Stimulated activated CD4-positive, alpha-beta T cell treated with anti-CD3 and anti-CD28 coated beads, Interleukin-2, amount 100 ng/mL, for 48 hours (primary cell): ENCODE measurements around the gene TBCCD1.
"Not testable (repeated sequence)": the region's sequence is repeated elsewhere in the genome, so short reads cannot be mapped to it uniquely, and the experiment has no call there.

Source experiments
- DNase-seq, 2 donors: peaks; one replicate each; pipeline ENCODE4 v3.0.0-alpha.2; 2020

TBCCD1 gene

DNA sequence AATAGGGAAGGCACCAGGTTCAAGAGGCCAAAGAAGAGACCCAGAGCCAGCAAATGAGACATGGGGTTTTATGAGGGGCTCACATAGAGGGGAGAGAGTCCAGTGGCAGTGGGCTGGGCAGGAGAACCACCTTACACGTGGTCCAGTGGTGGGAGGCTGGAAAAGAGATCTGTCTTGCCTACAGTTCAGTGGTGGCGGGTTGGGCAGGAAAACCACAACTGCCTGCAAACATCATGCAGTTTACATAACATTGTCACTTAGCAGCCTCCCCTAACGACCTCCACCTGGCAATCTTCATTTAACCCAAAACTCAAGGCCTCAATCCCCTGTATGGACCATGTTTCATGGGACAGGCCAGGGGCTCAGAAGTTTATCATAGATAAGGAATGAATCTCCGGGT lies 52.0 kb downstream of the TBCCD1 start:
- no peak for DNase-seq

DNA sequence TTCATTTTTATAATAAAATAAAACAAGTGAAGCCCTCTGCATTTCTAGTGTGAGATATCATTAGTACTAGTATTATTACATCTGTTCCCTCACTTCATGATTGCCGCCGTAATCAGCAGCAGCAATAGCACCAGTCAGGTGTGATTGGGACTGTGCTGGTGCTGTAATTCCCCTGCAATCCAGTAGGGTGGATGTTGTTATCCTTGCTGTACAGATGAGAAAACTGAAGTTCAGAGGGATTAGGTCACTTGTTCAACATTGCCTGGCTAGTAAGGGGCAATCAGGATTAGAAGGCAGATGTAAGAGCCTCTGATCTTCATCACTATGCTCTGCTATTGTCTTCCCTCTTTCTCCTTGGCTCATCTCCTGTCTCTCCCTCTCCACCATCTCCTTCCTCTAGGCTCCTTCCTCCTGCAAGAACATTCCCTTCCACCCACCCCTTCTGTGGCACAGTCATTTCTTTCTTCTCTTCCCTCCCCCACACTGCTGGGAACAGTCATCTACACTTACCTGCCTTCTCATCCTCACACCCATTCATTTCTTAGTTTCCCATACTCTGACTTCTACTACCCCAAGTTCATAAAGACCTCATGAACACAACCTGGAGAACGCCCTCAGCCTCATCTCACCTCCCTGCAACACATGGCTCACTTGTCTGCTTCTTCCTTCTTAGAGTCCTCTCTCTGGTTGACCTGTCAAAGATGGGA lies 52.7 kb downstream of the TBCCD1 start:
- no peak for DNase-seq

DNA sequence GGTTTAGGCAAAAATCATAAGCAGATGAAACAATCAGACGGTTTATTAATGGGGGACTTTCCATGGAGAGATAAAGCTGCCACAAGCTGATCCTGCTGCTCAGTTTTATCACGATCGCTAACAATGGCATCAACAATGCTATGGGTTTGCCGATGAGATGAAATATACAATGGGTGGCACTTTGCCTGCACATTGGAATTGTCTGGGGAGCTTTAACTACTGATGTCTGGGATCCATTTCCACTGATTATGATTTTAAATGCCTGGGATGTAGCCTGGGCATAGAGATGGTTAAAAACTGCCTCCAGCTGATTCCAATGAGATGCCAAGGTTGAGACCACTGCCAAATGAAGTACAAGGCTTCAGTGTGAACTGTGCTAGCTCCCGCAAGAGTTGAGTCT lies 53.8 kb downstream of the TBCCD1 start:
- DNase-seq = no peak

DNA sequence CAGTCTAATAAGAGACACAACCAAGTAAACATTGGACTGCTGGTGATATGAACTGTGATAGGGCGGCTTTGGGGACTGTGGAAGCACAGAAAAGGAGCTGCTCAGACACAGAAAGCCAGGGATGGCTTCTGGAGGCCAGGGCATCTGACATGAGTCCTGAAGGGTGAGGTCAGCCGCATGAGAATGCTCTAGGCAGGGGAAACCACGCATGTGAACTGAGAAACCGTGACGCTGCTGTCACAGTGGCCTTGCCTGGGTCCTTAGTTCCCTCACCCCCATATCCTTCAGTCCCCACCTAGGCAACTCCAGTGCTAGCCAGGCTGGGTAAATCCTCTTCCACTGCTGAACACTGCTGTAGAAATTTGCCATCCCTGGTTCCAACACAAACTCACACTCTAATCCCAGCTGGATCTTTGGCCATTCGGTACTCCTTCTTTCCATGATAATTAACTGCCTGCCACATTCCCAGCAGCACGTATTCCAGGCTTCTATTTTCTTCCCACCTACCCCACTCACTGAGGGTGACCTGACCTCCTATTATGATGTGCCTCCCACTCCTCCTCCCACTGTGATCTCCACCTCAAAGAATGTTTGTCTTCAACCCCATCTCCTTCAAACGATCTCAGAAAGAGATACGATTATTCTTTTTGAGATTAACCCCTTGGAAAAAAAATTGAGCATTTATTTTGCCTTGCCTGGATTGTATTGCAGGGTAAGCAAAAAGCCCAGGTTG lies 54.4 kb downstream of the TBCCD1 start:
- no peak for DNase-seq

DNA sequence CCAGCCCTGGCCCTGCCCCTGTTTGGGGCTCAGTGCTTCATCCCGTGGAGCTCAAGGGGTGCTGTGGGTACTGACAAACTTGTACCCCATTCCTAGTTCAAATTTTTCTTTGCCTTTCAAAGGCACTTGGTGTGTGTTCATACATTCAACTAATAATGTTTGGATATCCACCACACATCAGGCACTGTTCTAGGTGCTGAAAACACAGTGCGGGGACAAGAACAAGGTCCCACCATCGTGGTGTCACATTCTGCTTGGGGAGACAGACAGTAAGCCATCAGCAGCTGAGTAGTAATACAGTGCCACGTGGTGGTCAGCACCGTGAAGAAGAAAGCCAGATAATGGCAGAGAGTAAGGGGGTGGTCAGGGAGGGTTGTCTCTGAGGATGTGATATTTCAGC lies 55.4 kb downstream of the TBCCD1 start:
- no peak for DNase-seq

DNA sequence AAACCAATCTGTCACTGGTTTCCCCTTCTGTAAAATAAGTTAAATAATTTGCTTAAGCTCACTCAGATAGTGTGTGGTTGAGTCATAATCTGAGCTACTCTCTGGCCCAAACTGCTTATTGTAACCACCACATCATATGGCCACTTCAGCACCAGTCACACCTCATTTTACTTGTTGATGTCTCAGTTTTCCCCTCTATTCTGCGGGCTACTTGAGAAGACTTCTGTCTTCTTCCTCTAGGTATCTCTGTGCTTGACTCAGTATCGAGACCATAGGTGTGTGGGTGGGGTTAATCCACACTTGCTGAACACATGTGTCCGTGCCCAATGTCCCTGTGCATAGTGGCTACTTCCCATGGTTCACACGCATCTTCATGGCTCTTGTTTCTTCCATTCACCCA lies 55.9 kb downstream of the TBCCD1 start:
- DNase-seq = no peak

DNA sequence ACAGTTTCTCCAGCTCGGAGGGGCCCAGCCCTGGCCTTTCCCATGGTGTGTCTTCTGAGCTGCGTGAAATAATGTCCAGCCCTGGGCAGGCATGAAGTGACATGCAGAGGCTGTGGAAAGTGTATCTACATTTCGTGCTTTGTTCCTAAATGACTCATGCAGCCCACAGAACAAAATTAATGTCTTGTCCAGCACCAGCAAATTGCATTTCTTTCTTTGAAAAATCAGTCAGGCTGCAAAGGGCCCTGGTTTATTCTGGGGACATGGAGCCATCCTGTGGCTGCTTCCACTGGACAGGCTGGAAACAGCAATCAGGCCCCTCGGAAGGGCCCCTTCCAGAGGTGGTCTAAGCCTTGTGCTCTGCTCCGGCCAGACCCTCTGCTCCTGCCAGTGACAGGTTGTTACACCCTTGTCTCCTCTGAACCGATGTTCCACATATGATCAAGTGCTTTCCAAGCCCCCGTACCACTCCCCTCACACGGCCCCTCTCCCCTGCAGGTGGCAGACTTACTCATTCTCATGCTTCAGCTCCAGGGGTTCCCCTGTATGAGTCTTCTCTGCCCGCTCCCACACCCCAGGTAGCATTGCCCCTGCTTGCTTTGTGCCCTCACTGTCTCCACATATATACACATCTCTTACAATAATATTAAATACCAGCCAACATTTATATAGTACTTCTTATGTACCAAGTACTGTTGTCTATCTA lies 56.6 kb downstream of the TBCCD1 start:
- no peak for DNase-seq

DNA sequence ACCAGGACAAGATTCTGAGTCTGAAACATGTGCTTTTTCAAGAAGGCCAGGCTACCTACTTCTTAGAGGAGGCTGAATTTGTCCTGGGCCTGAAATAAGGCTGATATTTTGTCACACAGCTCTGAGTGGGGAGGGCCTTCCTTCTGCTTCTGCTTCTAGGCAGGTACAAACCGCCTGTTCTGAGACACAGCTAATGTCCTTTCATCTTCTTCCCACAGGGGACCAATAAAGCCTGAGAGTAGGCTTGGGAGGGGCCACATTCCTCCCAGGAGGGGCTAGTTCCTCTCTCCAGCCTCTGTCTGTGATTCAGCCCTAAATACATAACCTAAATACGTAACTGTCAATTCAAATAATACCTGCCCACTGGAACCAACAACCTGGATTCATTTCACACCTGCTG lies 57.7 kb downstream of the TBCCD1 start:
- no peak for DNase-seq

DNA sequence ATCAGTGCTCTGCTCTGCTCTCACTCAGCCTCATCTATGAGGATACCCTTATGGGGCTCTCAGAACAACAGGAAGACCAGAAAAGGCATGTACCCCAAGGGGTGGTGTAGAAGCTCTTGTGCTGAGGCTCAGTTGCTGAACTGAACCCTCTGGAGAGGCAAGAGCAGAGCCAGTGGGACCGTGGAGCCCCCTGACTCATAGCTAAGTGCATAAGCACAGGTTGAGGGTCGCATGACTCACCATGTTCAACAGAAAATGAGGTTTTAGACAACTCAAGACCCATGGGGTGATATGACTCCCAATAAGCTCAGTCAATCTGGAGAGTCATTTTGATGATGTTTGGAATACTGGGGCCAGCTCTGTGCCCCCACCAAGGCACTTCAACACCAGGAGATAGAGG lies 60.3 kb downstream of the TBCCD1 start:
- DNase-seq = no peak

DNA sequence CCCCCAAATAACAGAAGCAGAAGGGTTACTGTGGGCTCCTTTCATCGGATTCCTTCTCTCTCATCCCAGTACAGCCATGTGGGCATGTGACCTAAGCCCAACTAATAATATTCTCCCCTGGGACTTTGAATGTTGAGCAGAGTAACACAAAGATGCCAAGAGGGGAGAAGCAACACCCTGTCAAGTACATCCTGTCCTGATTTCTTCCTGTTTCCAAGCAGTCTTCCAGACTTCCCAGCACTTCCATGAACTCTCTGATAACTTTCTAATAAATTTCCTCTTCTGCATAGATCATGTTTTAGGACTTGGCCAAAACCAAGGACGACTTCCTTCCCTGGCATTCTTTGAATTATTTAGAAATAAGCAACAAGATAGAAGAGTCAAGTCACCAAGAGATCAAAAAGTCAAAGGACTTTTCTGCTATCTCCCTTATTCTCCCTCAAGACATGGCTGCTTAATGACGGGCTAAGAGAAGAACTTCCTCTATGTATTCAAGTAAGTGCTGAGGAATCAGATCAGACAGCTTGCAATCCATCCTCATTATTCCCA lies 60.9 kb downstream of the TBCCD1 start:
- DNase-seq = no peak

DNA sequence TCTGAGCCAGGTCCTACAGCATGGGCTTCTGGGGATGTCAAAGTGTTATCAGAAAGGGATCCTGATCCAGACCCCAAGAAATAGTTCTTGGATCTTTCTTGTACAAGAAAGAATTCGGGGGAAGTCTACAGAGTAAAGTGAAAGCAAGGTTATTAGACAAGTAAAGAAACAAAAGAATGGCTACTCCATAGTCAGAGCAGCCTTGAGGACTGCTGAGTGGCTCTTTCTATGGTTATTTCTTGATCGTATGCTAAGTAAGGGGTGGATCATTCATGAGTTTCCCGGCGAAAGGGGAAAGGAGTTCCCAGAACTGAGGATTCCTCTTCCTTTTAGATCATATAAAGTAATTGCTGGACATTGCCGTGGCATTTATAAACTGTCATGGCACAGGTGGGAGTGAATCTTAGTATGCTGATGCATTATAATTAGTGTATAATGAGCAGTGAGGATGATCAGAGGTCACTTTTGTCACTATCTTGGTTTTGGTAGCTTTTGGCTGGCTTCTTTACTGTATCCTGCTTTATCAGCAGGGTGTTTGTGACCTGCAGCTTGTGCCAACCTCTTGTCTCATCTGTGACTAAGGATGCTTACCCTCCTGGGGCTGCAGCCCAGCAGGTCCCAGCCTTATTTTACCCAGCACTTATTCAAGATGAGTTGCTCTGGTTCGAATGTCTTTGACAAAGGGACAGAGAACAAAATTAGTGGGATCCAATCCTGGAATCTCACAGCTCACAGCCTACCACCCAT lies 64.0 kb downstream of the TBCCD1 start:
- DNase-seq = no peak

DNA sequence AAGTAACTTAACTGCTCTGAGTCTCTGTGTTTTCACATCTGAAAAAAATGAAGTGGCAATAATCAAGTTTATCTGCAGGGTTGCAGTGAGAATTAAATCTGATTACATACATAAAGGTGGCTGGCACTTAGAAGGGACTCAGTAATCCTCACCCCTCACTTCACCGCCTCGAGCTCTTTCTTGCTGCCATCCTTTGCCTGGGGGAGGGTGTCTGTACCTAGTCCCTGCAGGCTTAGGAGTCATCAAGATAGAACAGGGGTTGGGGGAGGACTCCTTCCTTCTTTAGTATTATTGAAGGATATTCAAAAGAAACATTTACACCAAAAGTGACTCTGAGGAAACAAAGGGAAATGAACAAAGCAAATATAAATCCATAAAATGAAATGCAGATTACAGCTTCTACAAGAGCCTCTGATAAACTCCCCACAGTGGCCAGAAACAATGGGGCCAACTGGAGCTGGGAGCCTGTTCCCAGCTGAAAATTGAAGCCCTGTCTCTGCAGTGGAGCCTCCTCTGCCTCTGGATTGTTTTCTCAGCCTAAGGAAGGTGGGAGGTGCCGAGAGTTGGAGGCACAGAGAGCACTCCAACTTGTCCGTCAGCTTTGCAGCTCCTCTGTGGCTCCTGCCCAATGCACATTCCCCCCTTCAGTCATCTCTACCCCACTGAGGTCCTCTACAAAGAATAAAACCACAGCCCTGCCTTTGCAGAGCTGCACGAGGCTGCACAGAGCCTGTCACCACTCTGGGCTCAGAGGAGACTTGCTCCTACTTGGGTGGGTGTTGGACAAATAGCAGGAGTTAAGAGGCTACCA lies 64.8 kb downstream of the TBCCD1 start:
- DNase-seq = no peak

DNA sequence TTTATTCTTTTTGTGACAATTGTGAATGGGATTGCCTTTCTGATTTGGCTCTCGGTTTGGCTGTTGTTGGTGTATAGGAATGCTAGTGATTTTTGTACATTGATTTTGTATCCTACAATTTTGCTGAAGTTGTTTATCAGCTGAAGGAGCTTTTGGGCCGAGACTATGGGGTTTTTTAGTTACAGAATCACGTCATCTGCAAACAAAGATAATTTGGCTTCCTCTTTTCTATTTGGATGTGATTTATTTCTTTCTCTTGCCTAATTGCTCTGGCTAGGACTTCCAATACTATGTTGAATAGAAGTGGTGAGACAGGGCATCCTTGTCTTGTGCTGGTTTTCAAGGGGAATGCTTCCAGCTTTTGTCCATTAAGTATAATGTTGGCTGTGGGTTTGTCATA lies 67.2 kb downstream of the TBCCD1 start:
- not testable (repeated sequence) for DNase-seq

DNA sequence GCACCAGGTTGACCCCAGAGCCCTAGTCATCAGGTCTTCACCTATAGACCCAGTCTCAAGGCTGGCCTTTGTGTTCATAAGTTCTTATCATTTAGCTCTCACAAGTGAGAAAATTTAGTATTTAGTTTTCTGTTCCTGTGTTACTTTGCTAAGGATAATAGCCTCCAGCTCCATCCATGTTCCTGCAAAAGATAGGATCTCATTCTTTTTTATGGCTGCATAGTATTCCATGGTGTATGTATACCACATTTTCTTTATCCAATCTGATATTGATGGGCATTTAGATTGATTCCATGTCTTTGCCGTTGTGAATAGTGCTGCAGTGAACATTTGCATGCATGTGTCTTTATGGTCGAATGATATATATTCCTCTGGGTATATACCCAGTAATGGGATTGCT lies 69.1 kb downstream of the TBCCD1 start:
- DNase-seq = not testable (repeated sequence)

DNA sequence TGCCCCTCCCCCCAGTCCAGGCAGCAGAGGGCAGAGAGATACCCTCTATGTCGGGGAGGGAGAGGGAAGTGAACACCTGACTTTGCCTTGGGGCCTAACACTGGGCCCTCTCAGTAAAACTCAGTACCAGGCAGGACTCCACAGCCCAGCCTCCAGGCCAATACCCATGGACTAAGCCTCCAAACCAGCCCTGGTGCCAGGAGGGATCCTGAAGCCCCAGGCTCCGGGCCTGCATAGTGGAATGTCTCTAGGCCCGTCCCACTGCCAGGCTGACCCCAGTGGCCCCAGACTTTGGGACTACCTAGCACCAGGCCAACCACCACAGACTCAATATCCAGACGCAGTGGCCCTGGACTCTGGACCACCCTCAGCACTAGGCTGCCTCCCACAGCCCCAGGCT lies 69.5 kb downstream of the TBCCD1 start:
- DNase-seq = no peak

DNA sequence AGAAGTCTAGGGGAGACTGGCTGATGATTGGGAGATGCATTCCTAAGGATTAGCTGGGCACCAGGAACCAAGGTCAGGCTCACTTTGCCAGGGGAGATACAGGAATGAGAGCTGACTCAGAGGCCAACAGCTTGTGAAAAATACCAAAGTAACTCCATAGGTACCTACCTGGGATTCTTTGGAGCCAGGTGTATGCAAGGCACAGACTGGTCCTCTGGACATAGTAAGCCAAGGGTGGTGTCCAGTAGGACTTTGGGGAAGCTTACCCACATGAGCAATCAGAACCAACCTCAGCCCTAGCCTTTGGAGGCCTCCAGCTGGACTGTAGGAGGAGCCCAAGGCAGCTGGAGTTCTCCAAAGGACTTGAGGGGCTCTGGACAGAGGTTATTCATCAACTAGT lies 70.5 kb downstream of the TBCCD1 start:
- no peak for DNase-seq
